ENCODE measurements around the gene ALDH1A2.

Gene ALDH1A2

GRCh38 chr15:57947282-57947681 is 118.2 kb downstream of the ALDH1A2 start:
- no peak overlapping the region for H3K4me3 ChIP-seq (ENCODE audit: low read depth, low read length)
- DNase-seq (ENCODE audit: low read depth): no peak
- no peak for TF ChIP-seq CTCF (IDR thresholded peaks at IDR 0.05; ENCODE audit: insufficient read depth, low read depth, low read length, missing control alignments)

- TF ChIP-seq CTCF (IDR thresholded peaks at IDR 0.05; ENCODE audit: insufficient read depth, low read depth, low read length, missing control alignments): no peak
Observed at GRCh38 chr15:57946491-57947048, 118.9 kb downstream of the ALDH1A2 start.

GRCh38 chr15:57945616-57946015 is 119.9 kb downstream of the ALDH1A2 start:
- H3K4me3 ChIP-seq (ENCODE audit: low read depth, low read length): no peak overlapping the region
- no peak for DNase-seq (ENCODE audit: low read depth)
- TF ChIP-seq CTCF (IDR thresholded peaks at IDR 0.05; ENCODE audit: insufficient read depth, low read depth, low read length, missing control alignments): no peak

More at GRCh38 chr15:57946491-57947048, 118.9 kb downstream of the ALDH1A2 start:
- no peak for DNase-seq (ENCODE audit: low read depth)
- H3K4me3 ChIP-seq (ENCODE audit: low read depth, low read length): no peak overlapping the region

- TF ChIP-seq CTCF (IDR thresholded peaks at IDR 0.05; ENCODE audit: insufficient read depth, low read depth, low read length, missing control alignments): no peak
- DNase-seq (ENCODE audit: low read depth): no peak
Observed at GRCh38 chr15:57943754-57944420, 121.6 kb downstream of the ALDH1A2 start.

GRCh38 chr15:57943171-57943570 is 122.3 kb downstream of the ALDH1A2 start:
- H3K4me3 ChIP-seq (ENCODE audit: low read depth, low read length): no peak overlapping the region
- no peak for TF ChIP-seq CTCF (IDR thresholded peaks at IDR 0.05; ENCODE audit: insufficient read depth, low read depth, low read length, missing control alignments)
- no peak for DNase-seq (ENCODE audit: low read depth)

More at GRCh38 chr15:57943754-57944420, 121.6 kb downstream of the ALDH1A2 start:
- no peak overlapping the region for H3K4me3 ChIP-seq (ENCODE audit: low read depth, low read length)

- DNase-seq (ENCODE audit: low read depth): no peak
- H3K4me3 ChIP-seq (ENCODE audit: low read depth, low read length): no peak overlapping the region
- TF ChIP-seq CTCF (IDR thresholded peaks at IDR 0.05; ENCODE audit: insufficient read depth, low read depth, low read length, missing control alignments): no peak
Observed at GRCh38 chr15:57941816-57942215, 123.7 kb downstream of the ALDH1A2 start.

- TF ChIP-seq CTCF (IDR thresholded peaks at IDR 0.05; ENCODE audit: insufficient read depth, low read depth, low read length, missing control alignments): no peak
- H3K4me3 ChIP-seq (ENCODE audit: low read depth, low read length): no peak overlapping the region
- no peak for DNase-seq (ENCODE audit: low read depth)
Observed at GRCh38 chr15:57932348-57932747, 133.2 kb downstream of the ALDH1A2 start.

Data from GM12865 (cell line).